ENCODE data around the gene REC8. TPM values are rescaled to one million over a fixed set of nuclear protein-coding genes. Genes with fewer than 3 reads are reported as not detected.

The REC8 gene
- total and polyA plus RNA-seq, 2 of the 13 experiments (the other 11 are each of a cell fraction or from before 2014, with no cell fraction given): 3.4 to 14.7 TPM

DNA sequence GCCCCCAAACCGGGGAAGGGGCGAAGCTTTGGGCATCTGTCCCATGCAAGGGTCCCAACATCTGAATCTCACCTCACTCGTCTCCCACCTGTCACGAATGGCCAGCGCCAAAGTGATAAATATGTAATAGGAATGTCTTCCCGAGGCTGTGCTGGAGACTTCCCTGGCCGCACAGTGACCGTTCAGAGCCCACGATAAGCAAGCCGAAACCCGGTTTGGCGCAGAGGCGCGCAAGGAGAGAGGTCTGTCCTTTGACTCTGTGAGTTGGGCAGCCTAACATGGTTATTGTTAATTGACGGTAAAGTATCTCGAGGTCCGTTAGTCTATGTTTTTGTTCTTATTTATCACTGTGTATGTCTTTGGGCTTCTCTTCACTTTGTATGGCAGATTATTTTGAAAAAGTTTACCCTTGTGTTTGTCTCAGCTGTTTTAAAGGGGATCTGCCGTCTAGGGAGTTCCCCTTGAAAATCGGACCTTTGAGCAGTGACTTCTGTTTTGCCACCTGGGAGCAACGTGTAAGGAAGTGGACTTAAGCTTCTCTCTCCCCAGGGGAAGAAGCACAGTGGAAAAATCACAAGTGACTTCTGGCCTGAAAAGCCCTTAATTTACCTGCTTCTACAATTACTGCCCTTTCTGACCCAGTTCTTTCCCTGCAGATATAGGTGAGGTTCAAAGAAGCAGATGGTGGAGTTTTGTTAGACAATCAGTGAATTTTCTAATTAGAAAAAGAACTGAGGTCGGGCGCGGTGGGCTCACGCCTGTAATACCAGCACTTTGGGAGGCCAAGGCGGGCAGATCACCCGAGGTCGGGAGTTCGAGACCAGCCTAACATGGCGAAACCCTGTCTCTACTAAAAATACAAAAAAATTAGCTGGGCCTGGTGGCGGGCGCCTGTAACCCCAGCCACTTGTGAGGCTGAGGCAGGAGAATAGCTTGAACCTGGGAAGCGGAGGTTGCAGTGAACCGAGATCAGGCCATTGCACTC lies 24.5 kb downstream of the REC8 start (continued):
- TF ChIP-seq, protein P1, sequence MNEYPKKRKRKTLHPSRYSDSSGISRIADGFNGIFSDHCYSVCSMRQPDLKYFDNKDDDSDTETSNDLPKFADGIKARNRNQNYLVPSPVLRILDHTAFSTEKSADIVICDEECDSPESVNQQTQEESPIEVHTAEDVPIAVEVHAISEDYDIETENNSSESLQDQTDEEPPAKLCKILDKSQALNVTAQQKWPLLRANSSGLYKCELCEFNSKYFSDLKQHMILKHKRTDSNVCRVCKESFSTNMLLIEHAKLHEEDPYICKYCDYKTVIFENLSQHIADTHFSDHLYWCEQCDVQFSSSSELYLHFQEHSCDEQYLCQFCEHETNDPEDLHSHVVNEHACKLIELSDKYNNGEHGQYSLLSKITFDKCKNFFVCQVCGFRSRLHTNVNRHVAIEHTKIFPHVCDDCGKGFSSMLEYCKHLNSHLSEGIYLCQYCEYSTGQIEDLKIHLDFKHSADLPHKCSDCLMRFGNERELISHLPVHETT (CRISPR knock-in tag; conservative IDR thresholded peaks at IDR 0.05): no peak; the same call in 1 of the 2 replicates
- TF ChIP-seq NR2F1 (CRISPR knock-in tag; IDR thresholded peaks at IDR 0.05): 0 out of 4 replicates have a peak, but pooled peaks of 1 of the 2 experiments have one; percentile 1
- TF ChIP-seq DPF2 (CRISPR knock-in tag; IDR thresholded peaks at IDR 0.05; ENCODE audit: borderline replicate concordance, low read depth): no peak; the same call in 1 of the 2 replicates
- 0 out of 2 replicates have a peak, but pooled peaks have one; percentile 25 for TF ChIP-seq FOSL1 (CRISPR knock-in tag; IDR thresholded peaks at IDR 0.05; ENCODE audit: borderline replicate concordance)
- 0 out of 2 replicates have a peak, but pooled peaks have one; percentile 14 for TF ChIP-seq NR2C2 (CRISPR knock-in tag; IDR thresholded peaks at IDR 0.05; ENCODE audit: borderline replicate concordance)
- TF ChIP-seq BRCA1 (CRISPR knock-in tag; IDR thresholded peaks at IDR 0.05): no peak; the same call in 1 of the 2 replicates
- TF ChIP-seq TOE1 (CRISPR knock-in tag; IDR thresholded peaks at IDR 0.05): no peak
- TF ChIP-seq, protein P2, sequence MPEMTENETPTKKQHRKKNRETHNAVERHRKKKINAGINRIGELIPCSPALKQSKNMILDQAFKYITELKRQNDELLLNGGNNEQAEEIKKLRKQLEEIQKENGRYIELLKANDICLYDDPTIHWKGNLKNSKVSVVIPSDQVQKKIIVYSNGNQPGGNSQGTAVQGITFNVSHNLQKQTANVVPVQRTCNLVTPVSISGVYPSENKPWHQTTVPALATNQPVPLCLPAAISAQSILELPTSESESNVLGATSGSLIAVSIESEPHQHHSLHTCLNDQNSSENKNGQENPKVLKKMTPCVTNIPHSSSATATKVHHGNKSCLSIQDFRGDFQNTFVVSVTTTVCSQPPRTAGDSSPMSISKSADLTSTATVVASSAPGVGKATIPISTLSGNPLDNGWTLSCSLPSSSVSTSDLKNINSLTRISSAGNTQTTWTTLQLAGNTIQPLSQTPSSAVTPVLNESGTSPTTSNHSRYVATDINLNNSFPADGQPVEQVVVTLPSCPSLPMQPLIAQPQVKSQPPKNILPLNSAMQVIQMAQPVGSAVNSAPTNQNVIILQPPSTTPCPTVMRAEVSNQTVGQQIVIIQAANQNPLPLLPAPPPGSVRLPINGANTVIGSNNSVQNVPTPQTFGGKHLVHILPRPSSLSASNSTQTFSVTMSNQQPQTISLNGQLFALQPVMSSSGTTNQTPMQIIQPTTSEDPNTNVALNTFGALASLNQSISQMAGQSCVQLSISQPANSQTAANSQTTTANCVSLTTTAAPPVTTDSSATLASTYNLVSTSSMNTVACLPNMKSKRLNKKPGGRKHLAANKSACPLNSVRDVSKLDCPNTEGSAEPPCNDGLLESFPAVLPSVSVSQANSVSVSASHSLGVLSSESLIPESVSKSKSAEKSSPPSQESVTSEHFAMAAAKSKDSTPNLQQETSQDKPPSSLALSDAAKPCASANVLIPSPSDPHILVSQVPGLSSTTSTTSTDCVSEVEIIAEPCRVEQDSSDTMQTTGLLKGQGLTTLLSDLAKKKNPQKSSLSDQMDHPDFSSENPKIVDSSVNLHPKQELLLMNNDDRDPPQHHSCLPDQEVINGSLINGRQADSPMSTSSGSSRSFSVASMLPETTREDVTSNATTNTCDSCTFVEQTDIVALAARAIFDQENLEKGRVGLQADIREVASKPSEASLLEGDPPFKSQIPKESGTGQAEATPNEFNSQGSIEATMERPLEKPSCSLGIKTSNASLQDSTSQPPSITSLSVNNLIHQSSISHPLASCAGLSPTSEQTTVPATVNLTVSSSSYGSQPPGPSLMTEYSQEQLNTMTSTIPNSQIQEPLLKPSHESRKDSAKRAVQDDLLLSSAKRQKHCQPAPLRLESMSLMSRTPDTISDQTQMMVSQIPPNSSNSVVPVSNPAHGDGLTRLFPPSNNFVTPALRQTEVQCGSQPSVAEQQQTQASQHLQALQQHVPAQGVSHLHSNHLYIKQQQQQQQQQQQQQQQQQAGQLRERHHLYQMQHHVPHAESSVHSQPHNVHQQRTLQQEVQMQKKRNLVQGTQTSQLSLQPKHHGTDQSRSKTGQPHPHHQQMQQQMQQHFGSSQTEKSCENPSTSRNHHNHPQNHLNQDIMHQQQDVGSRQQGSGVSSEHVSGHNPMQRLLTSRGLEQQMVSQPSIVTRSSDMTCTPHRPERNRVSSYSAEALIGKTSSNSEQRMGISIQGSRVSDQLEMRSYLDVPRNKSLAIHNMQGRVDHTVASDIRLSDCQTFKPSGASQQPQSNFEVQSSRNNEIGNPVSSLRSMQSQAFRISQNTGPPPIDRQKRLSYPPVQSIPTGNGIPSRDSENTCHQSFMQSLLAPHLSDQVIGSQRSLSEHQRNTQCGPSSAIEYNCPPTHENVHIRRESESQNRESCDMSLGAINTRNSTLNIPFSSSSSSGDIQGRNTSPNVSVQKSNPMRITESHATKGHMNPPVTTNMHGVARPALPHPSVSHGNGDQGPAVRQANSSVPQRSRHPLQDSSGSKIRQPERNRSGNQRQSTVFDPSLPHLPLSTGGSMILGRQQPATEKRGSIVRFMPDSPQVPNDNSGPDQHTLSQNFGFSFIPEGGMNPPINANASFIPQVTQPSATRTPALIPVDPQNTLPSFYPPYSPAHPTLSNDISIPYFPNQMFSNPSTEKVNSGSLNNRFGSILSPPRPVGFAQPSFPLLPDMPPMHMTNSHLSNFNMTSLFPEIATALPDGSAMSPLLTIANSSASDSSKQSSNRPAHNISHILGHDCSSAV (CRISPR knock-in tag; IDR thresholded peaks at IDR 0.05; ENCODE audit: borderline replicate concordance): no peak
- TF ChIP-seq KLF6 (CRISPR knock-in tag; IDR thresholded peaks at IDR 0.05): no peak
- TF ChIP-seq MEIS1 (CRISPR knock-in tag; IDR thresholded peaks at IDR 0.05; ENCODE audit: borderline replicate concordance): no peak
- no peak for TF ChIP-seq ZNF124 (CRISPR knock-in tag; IDR thresholded peaks at IDR 0.05)
- TF ChIP-seq, protein P3, sequence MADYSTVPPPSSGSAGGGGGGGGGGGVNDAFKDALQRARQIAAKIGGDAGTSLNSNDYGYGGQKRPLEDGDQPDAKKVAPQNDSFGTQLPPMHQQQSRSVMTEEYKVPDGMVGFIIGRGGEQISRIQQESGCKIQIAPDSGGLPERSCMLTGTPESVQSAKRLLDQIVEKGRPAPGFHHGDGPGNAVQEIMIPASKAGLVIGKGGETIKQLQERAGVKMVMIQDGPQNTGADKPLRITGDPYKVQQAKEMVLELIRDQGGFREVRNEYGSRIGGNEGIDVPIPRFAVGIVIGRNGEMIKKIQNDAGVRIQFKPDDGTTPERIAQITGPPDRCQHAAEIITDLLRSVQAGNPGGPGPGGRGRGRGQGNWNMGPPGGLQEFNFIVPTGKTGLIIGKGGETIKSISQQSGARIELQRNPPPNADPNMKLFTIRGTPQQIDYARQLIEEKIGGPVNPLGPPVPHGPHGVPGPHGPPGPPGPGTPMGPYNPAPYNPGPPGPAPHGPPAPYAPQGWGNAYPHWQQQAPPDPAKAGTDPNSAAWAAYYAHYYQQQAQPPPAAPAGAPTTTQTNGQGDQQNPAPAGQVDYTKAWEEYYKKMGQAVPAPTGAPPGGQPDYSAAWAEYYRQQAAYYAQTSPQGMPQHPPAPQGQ (CRISPR knock-in tag; IDR thresholded peaks at IDR 0.05; ENCODE audit: borderline replicate concordance): 0 out of 2 replicates have a peak, but pooled peaks have one; percentile 21
- TF ChIP-seq, protein P4, sequence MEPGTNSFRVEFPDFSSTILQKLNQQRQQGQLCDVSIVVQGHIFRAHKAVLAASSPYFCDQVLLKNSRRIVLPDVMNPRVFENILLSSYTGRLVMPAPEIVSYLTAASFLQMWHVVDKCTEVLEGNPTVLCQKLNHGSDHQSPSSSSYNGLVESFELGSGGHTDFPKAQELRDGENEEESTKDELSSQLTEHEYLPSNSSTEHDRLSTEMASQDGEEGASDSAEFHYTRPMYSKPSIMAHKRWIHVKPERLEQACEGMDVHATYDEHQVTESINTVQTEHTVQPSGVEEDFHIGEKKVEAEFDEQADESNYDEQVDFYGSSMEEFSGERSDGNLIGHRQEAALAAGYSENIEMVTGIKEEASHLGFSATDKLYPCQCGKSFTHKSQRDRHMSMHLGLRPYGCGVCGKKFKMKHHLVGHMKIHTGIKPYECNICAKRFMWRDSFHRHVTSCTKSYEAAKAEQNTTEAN (CRISPR knock-in tag; conservative IDR thresholded peaks at IDR 0.05): peak; percentile 17
- peak; percentile 13; the same call in 1 of the 2 replicates for TF ChIP-seq ZNF7 (CRISPR knock-in tag; IDR thresholded peaks at IDR 0.05)

Data from HepG2 (cell line).